Rectal smooth muscle tissue (tissue), 1 donor: ENCODE data around the gene NKAIN4.

ENCODE experiments used
- H3K27ac ChIP-seq: one replicate; pipeline ENCODE4 v1.7.0; 2013; ENCODE audit warnings: low read depth, low read length, inconsistent platforms
- H3K27me3 ChIP-seq: one replicate; pipeline ENCODE4 v1.7.0; 2013; ENCODE audit warnings: low read length; ENCODE audit not compliant: control insufficient read depth, insufficient read depth
- H3K36me3 ChIP-seq: one replicate; pipeline ENCODE4 v1.7.0; 2013; ENCODE audit warnings: low read length; ENCODE audit not compliant: control insufficient read depth, insufficient read depth
- H3K4me1 ChIP-seq: one replicate; pipeline ENCODE4 v1.7.0; 2013; ENCODE audit warnings: low read length; ENCODE audit not compliant: control insufficient read depth, insufficient read depth
- H3K4me3 ChIP-seq: one replicate; pipeline ENCODE4 v1.7.0; 2013; ENCODE audit warnings: low read length
- H3K9ac ChIP-seq: one replicate; pipeline ENCODE4 v1.7.0; 2013; ENCODE audit warnings: low read length

Gene NKAIN4

DNA sequence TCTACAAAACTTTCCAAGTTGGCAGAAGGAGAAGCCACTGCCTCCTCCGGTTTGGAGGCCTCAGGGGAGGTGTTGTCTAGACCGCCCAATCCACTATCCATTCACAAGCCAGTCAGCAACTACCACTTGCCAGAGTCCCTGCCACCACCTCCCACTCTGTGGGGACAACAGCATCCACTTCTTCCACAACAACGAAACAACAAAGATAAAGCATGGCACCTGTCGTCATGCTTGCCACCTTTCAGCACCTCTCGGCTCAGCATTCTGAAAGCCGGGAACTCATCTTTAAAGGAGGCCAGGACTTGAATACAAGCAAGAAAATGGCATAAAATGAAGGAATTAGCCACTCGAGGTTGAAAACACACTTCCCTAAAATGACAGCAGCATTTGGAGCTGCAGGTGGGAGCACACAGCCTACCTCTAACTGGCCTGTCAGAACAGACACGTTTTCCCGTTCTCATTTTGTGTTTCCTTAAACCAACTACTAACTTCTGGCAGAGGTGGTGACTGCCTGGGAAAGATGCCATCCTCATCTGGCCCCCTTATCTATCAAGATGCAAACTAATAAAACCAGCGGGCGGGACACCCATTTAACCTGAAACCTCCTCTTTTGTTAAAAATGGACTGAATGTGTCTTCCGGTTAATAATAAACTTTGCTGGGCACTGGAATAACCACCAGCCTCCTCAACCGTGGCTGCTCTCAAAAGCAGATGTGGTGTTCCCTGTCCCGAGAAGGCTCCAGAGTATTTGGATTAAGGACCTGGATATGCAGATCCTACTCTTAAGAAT is 60.1 kb downstream of the NKAIN4 start:
- H3K4me1 ChIP-seq = no peaks in the 10 kb centered on the region
- H3K9ac ChIP-seq = no peak overlapping the region
- H3K36me3 ChIP-seq = peaks cover 3% of the 10 kb centered on the region
- no peaks in the 10 kb centered on the region for H3K27me3 ChIP-seq
- H3K4me3 ChIP-seq = no peak overlapping the region
- no peak overlapping the region for H3K27ac ChIP-seq

DNA sequence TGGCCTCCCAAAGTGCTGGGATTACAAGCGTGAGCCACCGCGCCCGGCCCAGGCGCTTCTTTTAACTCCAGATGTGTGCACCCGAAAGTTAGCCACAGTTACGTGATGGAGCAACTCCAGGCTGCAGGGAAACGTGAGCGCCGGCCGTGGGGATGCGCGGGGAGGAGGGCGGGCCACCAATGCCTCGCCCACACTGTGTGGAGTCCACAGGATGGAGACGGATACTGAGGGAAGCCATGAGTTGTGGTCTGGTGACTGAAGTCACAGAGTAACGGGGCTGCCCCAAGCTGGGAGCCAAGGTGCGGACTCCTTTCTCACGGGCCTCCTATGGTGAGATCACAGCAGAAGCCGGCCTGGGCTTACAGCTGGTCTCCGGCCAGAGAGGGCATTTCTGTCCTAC is 61.5 kb downstream of the NKAIN4 start:
- H3K4me3 ChIP-seq = no peak overlapping the region
- H3K27me3 ChIP-seq = no peaks in the 10 kb centered on the region
- H3K9ac ChIP-seq = no peak overlapping the region

DNA sequence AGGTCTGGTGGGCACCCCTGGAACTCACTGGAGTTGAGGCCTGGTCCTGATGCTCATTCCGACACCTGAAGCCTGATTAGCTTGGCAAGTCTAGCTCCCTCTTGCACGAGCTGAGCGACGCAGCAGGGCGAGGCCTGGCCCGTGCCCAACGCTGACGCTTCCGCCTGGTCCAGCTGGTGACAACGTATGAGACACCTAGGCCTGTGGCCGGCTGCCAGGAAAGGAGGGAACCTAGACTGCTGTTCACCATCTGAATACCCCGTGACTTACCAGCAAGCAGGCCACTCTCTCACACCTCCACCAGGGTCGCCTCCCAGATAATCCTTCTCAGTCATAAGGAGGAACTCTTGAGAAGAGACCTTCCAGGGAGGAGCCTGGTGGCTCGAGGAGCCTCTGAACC is 62.9 kb downstream of the NKAIN4 start:
- H3K9ac ChIP-seq = no peak overlapping the region
- no peak overlapping the region for H3K27ac ChIP-seq
- H3K36me3 ChIP-seq = peaks cover 3% of the 10 kb centered on the region
- no peaks in the 10 kb centered on the region for H3K27me3 ChIP-seq
- no peaks in the 10 kb centered on the region for H3K4me1 ChIP-seq
- H3K4me3 ChIP-seq = no peak overlapping the region

More for the DNA sequence above, 61.5 kb downstream of the NKAIN4 start:
- no peaks in the 10 kb centered on the region for H3K4me1 ChIP-seq
- peaks cover 3% of the 10 kb centered on the region for H3K36me3 ChIP-seq
- no peak overlapping the region for H3K27ac ChIP-seq

DNA sequence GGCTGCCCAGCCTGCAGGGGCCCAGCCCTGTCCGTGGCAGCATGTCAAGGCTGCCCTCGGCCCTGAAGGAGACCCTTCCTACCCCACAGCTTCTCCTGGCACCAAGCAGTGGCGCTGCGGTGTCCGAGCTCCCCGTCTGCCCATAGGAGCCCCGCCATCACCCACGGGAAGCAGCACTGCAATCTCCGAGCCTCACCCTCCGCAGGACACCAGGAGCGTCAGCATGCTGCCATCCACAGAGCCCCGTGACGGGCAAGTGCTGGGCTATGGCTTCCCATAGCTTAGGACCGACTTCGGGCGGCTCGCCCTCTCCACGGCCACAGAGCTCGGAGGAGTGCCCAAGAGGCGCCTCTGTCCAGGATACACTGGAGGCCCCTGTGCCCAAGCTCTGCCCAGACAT is 63.4 kb downstream of the NKAIN4 start:
- Histone ChIP-seq H3K9ac (no peak overlapping the region), H3K27me3 (no peaks in the 10 kb centered on the region), H3K36me3 (peaks cover 3% of the 10 kb centered on the region), H3K4me3 (no peak overlapping the region), H3K27ac (no peak overlapping the region), H3K4me1 (no peaks in the 10 kb centered on the region)
